Activated T-cell treated with anti-CD3 and anti-CD28 coated beads, Interleukin-2, amount 50 U/mL, for 1 hour (primary cell): Measurements from ENCODE around the gene SLC39A11.
"Not testable (repeated sequence)": the region's sequence is repeated elsewhere in the genome, so short reads cannot be mapped to it uniquely, and the experiment has no call there.

Experiments
- DNase-seq: peaks from one replicate; pipeline ENCODE4 v3.0.0-alpha.2; 2020

Gene SLC39A11

DNA sequence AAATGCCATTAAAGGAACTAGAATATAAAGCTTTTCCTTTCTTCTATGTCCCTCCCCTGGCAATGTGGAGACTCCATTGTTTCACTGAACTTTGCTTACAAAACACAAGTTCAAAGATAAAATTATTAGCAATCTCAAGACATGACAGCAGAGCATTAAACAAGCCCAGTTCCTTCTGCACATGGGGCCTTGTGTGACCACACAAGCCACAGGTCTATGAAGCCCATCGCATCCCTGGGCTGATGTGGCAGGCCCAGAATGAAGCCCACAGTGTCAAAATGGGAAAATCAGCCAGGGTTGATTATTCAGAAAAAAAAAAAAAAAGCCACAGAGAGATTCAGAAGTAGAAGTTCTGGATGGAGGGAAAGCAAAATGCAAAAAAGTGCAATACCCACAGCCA is 12.9 kb upstream of the SLC39A11 start:
- DNase-seq = no peak

DNA sequence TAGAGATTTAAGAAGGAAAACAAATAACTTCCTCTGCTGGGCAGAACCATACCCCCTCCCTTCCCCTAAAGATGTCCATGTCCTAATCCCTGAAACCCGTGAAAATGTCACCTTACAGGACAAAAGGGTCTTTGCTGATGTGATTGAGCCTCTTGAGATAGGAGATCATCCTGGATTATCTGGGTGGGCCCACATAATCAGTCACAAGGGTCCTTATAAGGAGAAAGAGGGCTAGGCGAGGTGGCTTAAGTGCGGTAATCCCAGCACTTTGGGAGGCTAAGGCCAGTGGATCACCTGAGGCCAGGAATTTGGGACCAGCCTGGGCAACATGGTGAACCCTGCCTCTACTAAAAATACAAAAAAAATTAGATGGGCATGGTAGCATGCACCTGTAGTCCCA is 12.0 kb upstream of the SLC39A11 start:
- DNase-seq = no peak

DNA sequence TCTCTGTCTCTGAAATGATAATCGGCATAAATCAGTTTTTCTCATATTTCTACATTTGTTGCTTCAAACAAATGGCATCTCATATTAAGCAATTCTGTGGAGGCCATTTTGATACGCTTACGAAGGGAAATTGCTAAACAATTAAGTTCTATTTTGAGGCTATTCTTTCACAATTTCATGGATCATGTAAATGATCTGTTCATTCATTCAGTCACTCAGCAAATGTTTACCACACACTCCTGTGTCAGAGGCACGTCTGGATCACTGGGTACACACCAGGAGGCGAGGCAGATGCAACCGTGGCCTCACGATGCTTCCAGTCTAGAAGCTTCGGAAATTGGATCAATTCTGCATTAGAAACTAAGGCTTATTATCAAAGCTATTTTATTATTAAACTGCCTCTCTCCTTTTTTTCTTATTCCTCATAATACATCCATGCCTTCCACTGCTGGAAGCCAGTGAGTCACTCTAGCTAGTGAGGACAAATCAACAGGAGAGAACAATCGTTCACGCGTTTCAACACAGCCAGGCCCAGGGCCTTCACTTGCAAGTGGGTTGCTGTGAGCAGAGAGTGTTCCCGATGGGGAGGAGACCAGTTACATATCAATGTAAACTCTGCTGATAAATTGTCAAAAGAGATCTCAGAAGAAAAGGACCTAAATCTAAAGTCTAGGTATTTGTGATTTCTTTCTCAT is 11.3 kb upstream of the SLC39A11 start:
- no peak for DNase-seq

DNA sequence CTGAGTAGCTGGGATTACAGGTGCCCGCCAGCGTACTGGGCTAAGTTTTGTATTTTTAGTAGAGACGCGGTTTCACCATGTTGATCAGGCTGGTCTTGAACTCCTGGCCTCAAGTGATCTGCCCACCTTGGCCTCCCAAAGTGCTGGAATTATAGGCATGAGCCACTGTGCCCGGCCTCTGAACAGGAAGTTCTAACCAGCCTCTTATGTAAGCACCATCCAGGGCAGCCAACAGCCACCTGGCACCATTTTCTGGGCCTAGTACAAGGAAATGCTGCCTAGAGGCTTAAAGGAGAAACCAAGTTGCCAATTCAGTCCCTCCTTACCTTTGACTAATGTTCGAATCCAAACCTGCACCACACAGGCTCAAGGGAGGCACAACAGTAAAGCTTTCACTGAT is 8.5 kb upstream of the SLC39A11 start:
- no peak for DNase-seq

DNA sequence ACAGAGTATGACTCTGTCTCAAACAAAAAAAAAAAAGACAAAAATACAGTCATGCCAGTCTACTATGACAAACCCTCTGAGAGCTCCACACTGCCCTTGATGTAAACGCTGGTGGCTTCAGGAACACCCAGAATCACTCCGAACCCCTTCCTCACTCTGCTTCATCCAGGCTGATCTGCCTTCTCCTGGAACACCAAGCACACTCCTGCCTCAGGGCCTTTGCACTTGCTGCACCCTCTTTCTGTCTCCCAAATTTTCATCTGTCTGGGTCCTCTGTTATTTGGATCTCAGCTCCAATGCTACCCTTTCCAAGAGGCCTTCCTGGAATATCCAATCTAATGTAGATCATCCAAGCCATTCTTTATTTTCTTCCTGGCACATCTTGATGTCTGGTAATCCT is 7.9 kb upstream of the SLC39A11 start:
- no peak for DNase-seq

DNA sequence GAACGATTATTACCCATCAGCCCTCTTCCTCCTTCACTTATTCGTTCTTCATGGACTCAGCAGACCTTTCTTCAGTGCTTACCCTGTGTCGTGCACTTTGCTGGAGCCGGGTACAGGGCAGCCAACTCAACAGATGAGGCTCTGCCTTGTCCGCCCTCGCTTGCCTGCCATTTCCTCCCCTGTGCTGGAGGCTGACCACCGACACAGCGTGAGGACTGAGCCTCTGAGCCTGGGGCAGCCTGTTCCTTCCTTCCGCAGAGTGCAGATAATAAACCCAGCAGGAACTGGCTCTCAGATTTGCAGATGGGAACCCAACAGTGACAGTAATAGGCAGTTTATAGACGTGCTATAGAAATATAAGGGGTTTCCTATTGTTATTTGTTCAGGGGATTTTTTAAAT is 7.0 kb upstream of the SLC39A11 start:
- no peak for DNase-seq

DNA sequence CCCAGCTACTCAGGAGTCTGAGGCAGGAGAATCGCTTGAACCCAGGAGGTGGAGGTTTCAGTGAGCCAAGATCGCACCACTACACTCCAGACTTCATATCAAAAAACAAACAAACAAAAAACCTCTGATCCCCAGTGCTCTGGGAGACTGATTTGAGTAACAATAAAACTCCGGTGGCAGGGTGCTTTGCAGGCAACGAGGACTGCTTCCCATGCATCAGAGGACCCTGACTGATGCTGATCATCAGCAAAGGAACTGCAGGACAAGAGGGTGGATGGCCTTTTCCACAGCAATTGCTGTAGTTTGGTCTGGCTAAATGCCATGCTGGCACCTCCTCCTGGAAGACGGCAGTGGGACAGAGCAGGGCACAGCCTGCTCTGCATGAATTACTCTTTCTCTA is 6.4 kb upstream of the SLC39A11 start:
- DNase-seq = no peak

DNA sequence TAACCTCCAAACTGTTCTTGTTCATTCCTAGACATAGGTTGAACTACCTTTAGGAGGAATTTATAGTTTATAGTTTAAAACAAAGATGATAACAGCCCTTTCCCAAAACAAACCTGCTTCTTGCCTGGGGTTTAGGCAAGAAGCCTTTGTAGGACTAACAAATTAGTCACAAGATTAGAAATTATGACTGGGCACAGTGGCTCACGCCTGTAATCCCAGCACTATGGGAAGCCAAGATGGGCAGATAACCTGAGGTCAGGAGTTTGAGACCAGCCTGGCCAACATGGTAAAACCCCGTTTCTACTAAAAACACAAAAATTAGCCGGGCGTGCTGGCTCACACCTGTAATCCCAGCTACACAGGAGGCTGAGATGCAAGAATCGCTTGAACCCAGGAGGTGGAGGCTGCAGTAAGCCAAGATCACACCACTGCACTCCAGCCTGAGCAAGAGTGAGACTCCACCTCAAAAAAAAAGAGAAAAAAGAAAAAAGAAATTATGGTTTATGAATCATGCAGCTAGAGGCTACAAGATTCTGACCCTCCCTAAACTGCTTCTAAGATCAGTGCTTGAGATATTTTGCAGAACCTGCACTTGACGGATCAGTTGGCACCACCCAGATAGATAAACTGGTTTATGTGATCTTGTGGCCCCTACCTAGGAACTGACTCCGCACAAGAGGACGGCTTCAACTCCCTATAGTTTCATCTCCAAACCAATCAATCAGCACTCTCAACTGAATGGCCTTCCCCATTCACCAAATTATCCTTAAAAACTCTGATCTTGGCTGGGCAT is 5.7 kb upstream of the SLC39A11 start:
- DNase-seq = not testable (repeated sequence)

DNA sequence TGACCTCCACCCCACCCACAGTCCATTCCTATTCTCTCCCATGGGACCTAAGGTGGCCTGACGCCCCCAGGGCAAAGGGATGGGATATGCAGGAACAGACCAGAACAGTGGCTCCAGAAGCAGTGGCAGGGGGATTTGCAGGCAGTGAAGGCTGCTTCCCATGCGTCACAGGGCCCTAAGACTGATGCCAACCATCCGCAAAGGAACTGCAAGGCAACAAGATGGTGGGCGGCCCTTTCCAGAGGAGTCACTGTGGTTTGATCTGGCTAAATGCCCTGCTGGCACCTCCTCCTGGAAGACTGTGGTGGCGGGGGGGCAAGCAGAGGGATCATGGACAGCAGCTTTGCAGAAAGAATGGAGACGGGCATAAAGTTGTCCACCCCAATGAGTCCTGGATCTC is 4.4 kb upstream of the SLC39A11 start:
- no peak for DNase-seq

DNA sequence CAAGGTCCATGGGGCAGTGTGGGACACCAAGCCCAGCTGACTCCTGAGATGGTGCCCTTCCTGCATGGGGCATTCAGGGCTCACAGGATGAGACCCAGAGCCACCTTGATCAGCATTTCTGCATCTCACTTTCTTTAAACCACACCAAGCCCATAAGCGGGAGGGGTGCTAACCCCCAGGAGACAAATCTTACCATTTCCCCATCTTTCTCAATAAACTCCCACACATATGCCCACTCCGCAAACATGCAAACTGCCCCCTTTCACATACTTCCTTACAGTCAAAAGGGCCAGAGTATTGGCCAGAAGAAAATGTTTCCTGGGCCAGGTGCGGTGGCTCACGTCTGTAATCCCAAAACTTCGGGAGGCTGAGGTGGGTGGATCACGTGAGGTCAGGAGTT is 3.7 kb upstream of the SLC39A11 start:
- no peak for DNase-seq

DNA sequence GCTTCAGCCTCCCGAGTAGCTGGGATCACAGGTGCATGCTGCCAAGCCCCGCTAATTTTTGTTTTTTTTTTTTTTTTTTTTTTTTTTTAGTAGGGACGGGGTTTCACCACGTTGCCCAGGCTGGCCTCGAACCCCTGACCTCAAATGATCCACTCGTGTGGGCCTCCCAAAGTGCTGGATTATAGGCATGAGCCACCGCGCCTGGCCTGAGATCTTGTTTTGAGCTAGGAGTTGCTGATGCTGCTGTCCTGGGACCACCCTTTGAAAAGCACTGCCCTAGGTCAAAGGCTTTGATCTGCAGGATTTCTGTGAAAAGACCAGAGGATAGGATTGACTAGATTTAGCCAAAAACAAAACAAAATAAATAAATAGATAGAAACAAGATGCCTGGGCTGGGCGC is 798 bp upstream of the SLC39A11 start:
- no peak for DNase-seq

DNA sequence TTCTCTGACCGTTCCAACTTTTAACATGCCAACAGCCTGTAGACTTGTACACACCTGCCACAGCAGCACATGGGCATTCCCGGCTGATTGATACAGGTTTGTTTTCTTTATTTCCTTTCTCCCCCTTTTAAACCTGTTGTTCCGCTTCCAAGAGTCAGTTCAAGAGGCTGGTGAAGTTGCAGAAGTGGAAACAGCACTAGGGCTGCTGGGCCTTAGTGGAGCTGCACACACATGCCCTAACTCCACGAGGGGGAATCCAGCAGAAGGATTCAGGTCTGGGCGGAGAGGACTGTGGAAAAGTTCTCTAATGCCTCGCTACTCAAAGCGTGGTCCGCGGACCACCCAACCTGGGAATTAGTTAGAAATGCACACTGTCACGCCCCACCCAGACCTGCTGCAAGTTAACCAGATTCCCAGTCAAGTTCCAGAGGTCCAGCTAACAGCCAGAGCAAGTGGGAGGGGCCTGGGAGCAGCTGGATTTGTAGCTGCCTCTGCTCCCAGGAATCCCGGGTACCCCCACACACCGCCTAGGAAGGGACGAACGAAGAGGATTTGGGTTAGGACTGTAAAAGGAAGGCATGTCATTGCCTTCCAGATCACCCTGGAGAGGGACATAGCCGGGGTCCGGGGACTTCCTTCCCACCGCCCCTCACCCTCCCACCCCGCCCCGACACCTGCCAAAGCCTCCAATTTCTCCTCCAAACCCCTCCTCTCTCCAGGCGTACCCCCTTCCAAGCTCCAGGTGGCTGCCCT is 542 bp downstream of the SLC39A11 start:
- no peak for DNase-seq

DNA sequence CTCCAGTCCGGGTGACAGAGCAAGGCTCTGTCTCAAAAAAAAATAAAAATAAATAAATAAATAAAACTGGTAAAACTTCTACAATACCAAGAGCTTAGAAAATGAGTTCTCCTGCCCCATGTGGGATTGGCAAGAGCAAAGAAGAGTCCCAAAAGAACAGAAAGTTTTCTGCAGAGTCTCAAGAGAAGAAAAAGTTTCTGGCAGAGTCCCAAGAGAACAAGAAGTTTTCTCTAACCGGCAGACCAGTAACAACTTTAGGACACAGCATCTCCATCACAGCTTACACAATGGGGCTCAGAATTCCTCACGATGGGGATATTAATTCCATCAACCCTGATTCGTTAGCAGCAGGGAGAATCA is 1.1 kb downstream of the SLC39A11 start:
- no peak for DNase-seq

DNA sequence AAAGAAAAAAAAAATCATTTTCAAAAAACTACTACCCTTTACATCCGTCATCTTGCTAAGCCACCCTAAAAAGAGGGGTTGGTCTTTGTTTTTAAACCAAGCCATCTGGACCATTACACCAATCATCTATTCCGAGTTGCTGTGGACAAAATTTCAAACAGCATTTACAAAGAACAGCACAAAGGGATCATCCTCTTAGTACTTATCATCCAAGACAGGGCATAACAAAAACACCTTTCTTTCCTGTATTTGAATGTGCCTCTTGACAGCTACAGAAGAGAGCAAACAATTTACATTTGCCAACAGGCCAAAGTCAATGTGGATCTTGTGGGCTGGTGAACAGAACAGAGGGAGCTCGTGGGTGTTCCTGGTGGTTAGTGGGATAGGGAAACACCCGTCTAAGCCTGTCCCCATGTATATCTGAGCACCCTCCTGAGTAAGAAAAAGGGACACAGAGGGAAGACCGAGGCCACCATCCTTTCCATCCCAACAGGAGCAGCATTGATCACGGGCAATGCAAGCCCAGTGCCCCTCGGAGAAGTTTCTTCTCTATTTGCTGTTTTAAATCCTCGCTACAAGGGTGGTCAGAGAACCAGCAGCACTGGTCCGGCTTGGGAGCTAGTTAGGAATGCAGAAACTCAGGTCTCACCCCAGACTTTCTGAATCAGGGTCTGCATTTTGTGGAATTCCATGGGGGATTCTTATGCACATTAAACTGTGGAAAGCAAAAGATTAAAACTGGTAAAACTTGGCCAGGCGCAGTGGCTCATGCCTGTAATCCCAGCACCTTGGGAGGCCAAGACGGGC is 1.9 kb downstream of the SLC39A11 start:
- DNase-seq = no peak

DNA sequence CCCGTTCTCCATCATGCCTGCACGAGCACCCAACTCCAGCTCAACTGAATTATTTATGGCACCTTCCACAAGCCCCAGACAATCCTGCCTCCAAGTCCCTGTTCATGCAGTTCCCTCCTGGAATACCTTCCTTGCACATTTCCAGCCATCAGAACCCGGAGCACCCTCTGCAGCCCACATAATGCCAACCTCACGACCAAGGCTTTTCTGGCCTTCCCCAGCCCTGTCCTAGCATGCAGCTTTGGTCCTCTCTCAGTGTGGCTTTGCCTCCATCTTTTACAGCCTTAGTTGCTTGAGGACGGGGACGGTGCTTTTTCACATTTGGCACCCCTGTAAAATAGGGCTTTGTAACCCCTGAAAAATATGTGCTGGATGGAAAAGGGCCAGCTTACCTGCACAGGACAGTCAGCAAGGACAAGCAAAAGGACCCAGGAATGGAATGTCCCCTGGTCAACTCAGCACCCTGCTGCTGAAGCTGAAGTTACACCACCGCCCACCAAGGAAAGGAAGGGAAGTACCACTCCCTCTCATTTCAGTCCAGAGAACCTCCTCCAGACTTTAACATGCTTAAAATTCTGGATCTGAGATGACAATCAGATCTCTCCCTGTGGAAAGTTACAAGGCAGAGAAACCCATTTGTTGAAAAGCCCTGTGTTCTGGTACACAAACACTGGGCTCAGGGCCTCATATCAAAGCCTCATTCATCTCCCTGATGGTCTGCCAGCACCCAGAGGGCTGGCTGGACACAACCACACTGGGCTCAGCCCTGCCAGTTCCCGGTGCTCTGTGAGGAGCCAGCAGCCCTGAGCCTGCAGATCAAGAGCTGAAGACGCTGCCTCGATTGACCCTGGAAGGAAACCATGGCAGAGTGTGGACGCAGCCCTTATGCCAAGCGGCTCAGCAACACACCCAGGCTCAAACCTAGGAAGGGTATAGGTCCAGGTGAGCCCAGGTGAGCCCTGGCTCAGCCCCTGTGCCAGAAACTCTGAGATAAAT is 2.9 kb downstream of the SLC39A11 start:
- no peak for DNase-seq

DNA sequence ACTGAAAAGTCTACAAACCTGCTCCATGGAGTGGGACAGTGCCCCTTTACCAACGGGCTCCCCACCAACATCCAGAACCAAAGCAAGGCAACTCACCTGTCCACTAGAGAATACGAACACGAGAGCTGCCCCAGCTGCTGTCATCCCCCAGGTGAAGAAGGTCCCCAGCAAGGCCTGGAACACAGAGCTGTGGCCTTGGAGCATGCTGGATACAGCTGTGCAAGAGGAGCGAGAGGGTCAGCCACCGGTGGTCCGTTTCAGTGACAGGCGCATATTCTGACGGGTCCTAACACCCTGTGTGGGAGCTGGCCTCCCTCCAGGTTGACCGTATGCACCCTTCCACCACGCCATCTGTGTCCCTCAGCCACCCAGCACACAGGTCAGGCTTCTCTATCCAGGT is 3.9 kb downstream of the SLC39A11 start:
- no peak for DNase-seq

DNA sequence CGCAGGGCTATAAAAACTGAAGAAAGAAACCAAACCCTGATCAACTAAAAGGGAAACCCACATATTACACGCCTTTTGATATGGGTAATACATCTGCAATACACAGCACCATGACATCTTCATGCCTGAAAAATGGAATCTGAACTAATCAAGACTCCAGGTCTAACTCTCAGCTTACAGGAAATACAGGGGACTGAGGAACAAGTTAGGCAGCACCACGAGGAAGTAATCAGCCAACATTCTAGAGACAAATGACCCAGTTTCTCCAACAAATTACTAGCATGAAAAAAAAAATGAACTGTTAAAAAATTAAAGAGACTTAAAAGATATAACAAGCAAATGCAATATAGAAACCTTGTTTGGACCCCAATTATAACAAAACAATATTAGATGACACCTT is 9.1 kb downstream of the SLC39A11 start:
- DNase-seq = no peak

DNA sequence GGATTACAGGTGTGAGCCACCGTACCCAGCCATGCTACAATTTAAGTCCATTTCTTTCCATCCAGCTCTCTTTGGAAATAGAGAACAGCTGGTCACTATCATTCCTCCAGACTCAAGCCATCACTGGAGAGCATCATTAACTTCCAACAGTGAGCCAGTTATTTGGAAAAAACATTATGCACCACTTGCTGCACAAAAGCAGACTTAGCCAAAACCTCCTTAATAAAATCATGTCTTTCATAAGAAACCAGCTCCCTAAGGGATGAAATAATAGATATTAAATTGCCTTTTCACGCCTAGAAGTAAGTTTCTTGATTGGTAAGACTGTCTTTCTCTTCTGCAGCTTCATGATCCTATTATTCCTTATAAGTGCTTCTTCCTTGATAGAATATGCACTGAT is 17.9 kb downstream of the SLC39A11 start:
- DNase-seq = no peak

DNA sequence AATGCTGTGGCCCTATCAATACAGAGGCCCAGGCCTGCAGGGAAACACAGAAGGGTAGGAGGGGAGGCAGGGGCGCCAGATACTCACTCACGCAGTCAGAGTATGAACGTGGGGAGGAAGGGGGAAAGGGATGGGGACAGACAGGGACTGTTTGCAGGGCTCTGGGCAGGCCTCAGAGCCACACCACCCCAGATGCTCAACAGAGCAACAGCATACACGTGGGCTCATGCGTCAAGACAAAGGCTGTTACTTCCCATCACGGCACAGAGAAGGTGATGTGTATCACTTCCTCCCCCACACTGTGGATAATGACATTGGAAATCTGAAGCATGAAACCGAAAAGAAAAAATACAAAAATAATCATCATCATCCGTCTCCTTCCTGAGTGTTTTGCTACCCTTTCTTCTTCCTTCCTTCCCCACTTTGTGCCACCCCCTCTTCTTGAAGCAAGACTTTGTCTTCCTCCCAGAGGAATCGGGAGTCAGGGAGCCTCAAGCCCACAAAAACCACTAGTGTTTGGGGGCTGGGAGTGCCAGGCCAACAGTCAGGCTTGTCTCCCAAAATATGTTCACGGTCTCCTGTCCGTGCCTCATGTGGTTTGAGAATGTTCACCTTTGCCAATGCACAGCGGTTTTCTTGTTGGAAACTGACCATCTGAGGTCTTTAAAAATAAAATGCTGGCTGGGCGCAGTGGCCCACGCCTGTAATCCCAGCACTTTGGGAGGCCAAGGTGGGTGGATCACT is 20.1 kb downstream of the SLC39A11 start:
- no peak for DNase-seq

DNA sequence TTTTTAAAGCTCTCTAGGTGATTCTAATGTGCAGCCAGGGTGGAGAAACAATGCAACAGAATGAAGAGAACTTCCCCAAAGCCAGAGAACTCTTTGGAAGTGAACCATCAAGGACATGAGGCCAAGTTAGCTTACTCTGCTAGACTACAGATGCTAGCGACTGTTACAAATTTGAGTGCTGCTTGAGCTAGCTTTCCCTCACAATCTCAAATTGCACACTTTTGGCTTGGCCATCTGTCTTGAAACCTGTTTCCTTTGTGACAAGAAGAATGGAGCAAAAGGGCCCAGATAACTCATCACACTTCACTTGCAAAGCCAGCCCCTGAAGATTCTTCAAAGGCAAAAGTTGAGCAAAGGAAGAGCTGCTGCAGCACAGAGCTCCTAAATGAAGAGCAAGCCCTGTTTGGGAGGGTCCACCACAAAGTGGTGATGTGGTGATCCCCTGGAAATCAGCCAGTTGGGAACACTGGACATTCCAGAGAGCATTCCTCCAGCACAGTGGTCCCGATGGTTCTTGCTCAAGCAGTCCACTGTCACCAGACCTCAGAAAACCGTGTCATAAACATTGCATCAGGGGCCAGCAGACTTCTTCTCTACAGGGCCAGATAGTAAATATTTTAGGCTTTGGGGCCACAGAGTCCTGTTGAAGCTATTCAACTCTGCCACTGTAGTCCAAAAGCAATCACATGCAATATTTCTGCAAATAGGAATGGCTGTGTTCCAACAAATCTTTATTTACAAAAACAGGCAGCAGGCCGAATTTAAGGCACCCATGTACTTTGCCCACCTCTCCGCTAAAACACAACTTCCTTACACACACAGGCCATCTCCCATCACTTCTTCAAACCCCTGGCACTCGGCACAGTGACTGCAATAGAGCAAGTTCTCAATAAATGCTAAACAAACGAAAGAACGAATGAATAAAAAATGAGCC is 21.2 kb downstream of the SLC39A11 start:
- DNase-seq = no peak
